ENCODE data around the gene RCAN3. TPM values are rescaled to one million over a fixed set of nuclear protein-coding genes. Genes with fewer than 3 reads are reported as not detected.

RCAN3 gene
- total and polyA plus RNA-seq, 2 of the 13 experiments (the other 11 are each of a cell fraction or from before 2014, with no cell fraction given) = 12.2 to 13.3 TPM

DNA sequence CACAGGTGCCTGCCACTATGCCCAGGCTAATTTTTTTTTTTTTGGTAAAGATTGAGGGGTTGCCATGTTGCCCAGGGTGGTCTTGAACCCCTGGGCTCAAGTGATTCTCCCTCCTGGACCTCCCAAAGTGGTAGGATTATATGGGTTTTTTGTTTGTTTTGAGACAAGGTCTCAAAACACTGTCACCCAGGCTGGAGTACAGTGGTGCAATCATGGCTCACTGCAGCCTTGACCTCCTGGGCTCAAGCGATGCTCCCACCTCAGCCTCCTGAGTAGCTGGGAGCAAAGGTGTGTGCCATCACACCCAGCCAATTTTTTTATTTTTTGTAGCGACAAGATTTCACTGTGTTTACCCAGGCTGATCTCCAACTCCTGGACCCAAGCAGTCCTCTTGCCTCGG is 8.9 kb upstream of the RCAN3 start (continued):
- no peak for TF ChIP-seq ZNF317 (CRISPR knock-in tag; IDR thresholded peaks at IDR 0.05)
- TF ChIP-seq KAT7 (CRISPR knock-in tag; IDR thresholded peaks at IDR 0.05; ENCODE audit: borderline replicate concordance) = no peak
- TF ChIP-seq SRY (CRISPR knock-in tag; IDR thresholded peaks at IDR 0.05) = no peak
- TF ChIP-seq BORCS8-MEF2B (CRISPR knock-in tag; IDR thresholded peaks at IDR 0.05) = no peak
- TF ChIP-seq NFE2L1 (CRISPR knock-in tag; IDR thresholded peaks at IDR 0.05; ENCODE audit: borderline replicate concordance) = no peak
- TF ChIP-seq GPBP1L1 (CRISPR knock-in tag; IDR thresholded peaks at IDR 0.05) = no peak
- TF ChIP-seq CEBPB (IDR thresholded peaks at IDR 0.05; ENCODE audit: borderline replicate concordance, low read depth, low read length) = peak; percentile 13; the same call in 1 of the 2 replicates
- peak; percentile 25; the same call in 1 of the 2 replicates for TF ChIP-seq HNF4G (IDR thresholded peaks at IDR 0.05; ENCODE audit: borderline replicate concordance, low read depth, low read length)
- TF ChIP-seq HNF4G (CRISPR knock-in tag; IDR thresholded peaks at IDR 0.05; ENCODE audit: borderline replicate concordance, low read depth) = no peak
- TF ChIP-seq NR2F2 (IDR thresholded peaks at IDR 0.05; ENCODE audit: borderline replicate concordance, low read depth) = 0 out of 2 replicates have a peak, but pooled peaks have one; percentile 32
- peak; percentile 22; the same call in 1 of the 2 replicates for TF ChIP-seq NCOA2 (CRISPR knock-in tag; IDR thresholded peaks at IDR 0.05)
- TF ChIP-seq, protein P1, sequence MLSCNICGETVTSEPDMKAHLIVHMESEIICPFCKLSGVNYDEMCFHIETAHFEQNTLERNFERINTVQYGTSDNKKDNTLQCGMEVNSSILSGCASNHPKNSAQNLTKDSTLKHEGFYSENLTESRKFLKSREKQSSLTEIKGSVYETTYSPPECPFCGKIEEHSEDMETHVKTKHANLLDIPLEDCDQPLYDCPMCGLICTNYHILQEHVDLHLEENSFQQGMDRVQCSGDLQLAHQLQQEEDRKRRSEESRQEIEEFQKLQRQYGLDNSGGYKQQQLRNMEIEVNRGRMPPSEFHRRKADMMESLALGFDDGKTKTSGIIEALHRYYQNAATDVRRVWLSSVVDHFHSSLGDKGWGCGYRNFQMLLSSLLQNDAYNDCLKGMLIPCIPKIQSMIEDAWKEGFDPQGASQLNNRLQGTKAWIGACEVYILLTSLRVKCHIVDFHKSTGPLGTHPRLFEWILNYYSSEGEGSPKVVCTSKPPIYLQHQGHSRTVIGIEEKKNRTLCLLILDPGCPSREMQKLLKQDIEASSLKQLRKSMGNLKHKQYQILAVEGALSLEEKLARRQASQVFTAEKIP (CRISPR knock-in tag; IDR thresholded peaks at IDR 0.05; ENCODE audit: borderline replicate concordance) = no peak
- TF ChIP-seq SOX6 (IDR thresholded peaks at IDR 0.05) = no peak
- TF ChIP-seq SOX6 (CRISPR knock-in tag; IDR thresholded peaks at IDR 0.05) = 0 out of 2 replicates have a peak, but pooled peaks have one; percentile 32
- 0 out of 4 replicates have a peak, but pooled peaks of 1 of the 2 experiments have one; percentile 5 for TF ChIP-seq EP300 (IDR thresholded peaks at IDR 0.05; ENCODE audit: low read depth in 2 of 2, low read length in 2 of 2)
- TF ChIP-seq EP300 (CRISPR knock-in tag; IDR thresholded peaks at IDR 0.05; ENCODE audit: borderline replicate concordance) = no peak
- no peak for TF ChIP-seq TGIF2 (CRISPR knock-in tag; IDR thresholded peaks at IDR 0.05)
- TF ChIP-seq ZNF362 (CRISPR knock-in tag; IDR thresholded peaks at IDR 0.05; ENCODE audit: borderline replicate concordance) = peak; percentile 42; the same call in 1 of the 2 replicates
- peak; percentile 74 for TF ChIP-seq HNF4A (CRISPR knock-in tag; IDR thresholded peaks at IDR 0.05)
- TF ChIP-seq SAP130 (CRISPR knock-in tag; IDR thresholded peaks at IDR 0.05; ENCODE audit: low read depth) = no peak
- TF ChIP-seq NFIC (IDR thresholded peaks at IDR 0.05; ENCODE audit: low read length) = no peak
- peak; percentile 49 for TF ChIP-seq SALL1 (CRISPR knock-in tag; IDR thresholded peaks at IDR 0.05)
- no peak for TF ChIP-seq TSC22D2 (CRISPR knock-in tag; IDR thresholded peaks at IDR 0.05; ENCODE audit: borderline replicate concordance)
- TF ChIP-seq CBX1 (IDR thresholded peaks at IDR 0.05; ENCODE audit: low read depth) = no peak
- TF ChIP-seq NR2C2 (CRISPR knock-in tag; IDR thresholded peaks at IDR 0.05; ENCODE audit: borderline replicate concordance) = peak; percentile 47; the same call in 1 of the 2 replicates
- TF ChIP-seq HOXA9 (CRISPR knock-in tag; IDR thresholded peaks at IDR 0.05; ENCODE audit: borderline replicate concordance) = no peak

All from HepG2 (cell line).